OCI-LY3 (cell line): ENCODE data around the gene TMEM97.

ENCODE experiments used
- H2AFZ ChIP-seq: fragments of 200-600, 300-600 bp; shearing (Covaris generic); 2 replicates; pipeline ENCODE4 v1.6.0; 2014; ENCODE audit warnings: antibody characterized with exemption, low read depth, low read length
- H3K27ac ChIP-seq: fragments of 200-600, 300-600 bp; sonication (generic); 2 replicates; pipeline ENCODE4 v1.5.1; 2014; ENCODE audit warnings: mild to moderate bottlenecking, low read length, moderate library complexity, mixed read lengths
- H3K27me3 ChIP-seq: fragments of 200-600, 300-600 bp; sonication (generic); 2 replicates; pipeline ENCODE4 v1.6.1; 2014; ENCODE audit warnings: low read depth, low read length, mixed read lengths
- H3K36me3 ChIP-seq: fragments of 200-600, 300-600 bp; sonication (generic); replicated peaks from 2 replicates; pipeline ENCODE3; 2014; ENCODE audit warnings: low read depth, low read length, mixed read lengths
- H3K4me1 ChIP-seq: fragments of 300-600, 200-600 bp; sonication (generic); 2 replicates; pipeline ENCODE4 v1.6.1; 2014; ENCODE audit warnings: low read length, mixed read lengths
- H3K4me2 ChIP-seq: fragments of 200-600, 300-600 bp; sonication (generic); 2 replicates; pipeline ENCODE4 v1.6.1; 2014; ENCODE audit warnings: low read length, mixed read lengths
- H3K4me3 ChIP-seq: fragments of 300-600, 200-600 bp; sonication (generic); 2 replicates; pipeline ENCODE4 v1.5.1; 2014; ENCODE audit warnings: antibody characterized with exemption, mild to moderate bottlenecking, low read length, moderate library complexity
- H3K79me2 ChIP-seq: fragments of 300-600, 200-600 bp; shearing (Covaris generic); 2 replicates; pipeline ENCODE4 v1.6.1; 2014; ENCODE audit warnings: mild to moderate bottlenecking, low read length, mixed read lengths
- H3K9ac ChIP-seq: fragments of 300-600, 200-600 bp; shearing (Covaris generic); 2 replicates; pipeline ENCODE4 v1.6.0; 2014; ENCODE audit warnings: mild to moderate bottlenecking, low read length, moderate library complexity
- H3K9me3 ChIP-seq: fragments of 200-600, 300-600 bp; shearing (Covaris generic); 2 replicates; pipeline ENCODE4 v1.6.1; 2014; ENCODE audit warnings: low read length, mixed read lengths; ENCODE audit not compliant: insufficient read depth
- H4K20me1 ChIP-seq: fragments of 200-600, 300-600 bp; sonication (generic); 2 replicates; pipeline ENCODE4 v1.6.1; 2016; ENCODE audit warnings: low read length, mixed read lengths; ENCODE audit not compliant: insufficient read depth
- EZH2phosphoT487 ChIP-seq: fragments of 200-600 bp; shearing (Covaris generic); IDR thresholded peaks from 2 replicates; pipeline ENCODE4 v1.6.1; 2018; ENCODE audit warnings: antibody characterized with exemption, mixed run types, low read depth
- TF ChIP-seq, protein P1 (sequence below): fragments of 200-600, 300-600 bp; sonication (generic); IDR thresholded peaks from 2 replicates; pipeline ENCODE4 v1.5.1; 2014; ENCODE audit warnings: antibody characterized with exemption, low read length, low read depth

The TMEM97 gene

DNA sequence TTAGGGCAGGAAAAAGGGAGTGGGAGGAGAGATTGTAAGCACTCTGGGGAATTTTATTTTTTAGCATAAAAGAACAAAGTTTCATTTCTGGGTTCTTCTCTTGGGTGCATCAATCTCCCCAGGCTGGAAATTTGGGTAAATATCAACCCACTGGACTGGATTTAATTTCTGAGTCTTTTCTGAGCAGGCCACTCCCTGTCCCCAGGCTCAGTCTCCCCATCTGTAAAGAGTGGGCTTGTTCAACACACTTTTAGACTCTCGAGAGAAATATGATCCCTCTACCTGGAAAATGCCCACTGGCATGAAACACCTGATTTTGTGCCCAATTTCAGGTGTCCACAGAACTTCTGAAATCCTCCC, 51.7 kb downstream of the TMEM97 start:
- peak overlapping the region; percentile 48; the same call in 1 of the 2 replicates for H2AFZ ChIP-seq
- H3K4me1 ChIP-seq = peaks cover 16% of the 10 kb centered on the region
- peak overlapping the region; percentile 72 for H3K4me2 ChIP-seq
- H3K9me3 ChIP-seq = no peaks in the 10 kb centered on the region
- TF ChIP-seq EZH2phosphoT487 = no peak
- TF ChIP-seq, protein P1, sequence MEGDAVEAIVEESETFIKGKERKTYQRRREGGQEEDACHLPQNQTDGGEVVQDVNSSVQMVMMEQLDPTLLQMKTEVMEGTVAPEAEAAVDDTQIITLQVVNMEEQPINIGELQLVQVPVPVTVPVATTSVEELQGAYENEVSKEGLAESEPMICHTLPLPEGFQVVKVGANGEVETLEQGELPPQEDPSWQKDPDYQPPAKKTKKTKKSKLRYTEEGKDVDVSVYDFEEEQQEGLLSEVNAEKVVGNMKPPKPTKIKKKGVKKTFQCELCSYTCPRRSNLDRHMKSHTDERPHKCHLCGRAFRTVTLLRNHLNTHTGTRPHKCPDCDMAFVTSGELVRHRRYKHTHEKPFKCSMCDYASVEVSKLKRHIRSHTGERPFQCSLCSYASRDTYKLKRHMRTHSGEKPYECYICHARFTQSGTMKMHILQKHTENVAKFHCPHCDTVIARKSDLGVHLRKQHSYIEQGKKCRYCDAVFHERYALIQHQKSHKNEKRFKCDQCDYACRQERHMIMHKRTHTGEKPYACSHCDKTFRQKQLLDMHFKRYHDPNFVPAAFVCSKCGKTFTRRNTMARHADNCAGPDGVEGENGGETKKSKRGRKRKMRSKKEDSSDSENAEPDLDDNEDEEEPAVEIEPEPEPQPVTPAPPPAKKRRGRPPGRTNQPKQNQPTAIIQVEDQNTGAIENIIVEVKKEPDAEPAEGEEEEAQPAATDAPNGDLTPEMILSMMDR = no peak
- peaks cover 12% of the 10 kb centered on the region; the same call in 1 of the 2 replicates for H4K20me1 ChIP-seq
- H3K9ac ChIP-seq = peak overlapping the region; percentile 51
- no peaks in the 10 kb centered on the region for H3K27me3 ChIP-seq
- H3K79me2 ChIP-seq = peaks cover 31% of the 10 kb centered on the region
- H3K27ac ChIP-seq = peak overlapping the region; percentile 36
- peak overlapping the region; percentile 97 for H3K4me3 ChIP-seq
- no peaks in the 10 kb centered on the region for H3K36me3 ChIP-seq

DNA sequence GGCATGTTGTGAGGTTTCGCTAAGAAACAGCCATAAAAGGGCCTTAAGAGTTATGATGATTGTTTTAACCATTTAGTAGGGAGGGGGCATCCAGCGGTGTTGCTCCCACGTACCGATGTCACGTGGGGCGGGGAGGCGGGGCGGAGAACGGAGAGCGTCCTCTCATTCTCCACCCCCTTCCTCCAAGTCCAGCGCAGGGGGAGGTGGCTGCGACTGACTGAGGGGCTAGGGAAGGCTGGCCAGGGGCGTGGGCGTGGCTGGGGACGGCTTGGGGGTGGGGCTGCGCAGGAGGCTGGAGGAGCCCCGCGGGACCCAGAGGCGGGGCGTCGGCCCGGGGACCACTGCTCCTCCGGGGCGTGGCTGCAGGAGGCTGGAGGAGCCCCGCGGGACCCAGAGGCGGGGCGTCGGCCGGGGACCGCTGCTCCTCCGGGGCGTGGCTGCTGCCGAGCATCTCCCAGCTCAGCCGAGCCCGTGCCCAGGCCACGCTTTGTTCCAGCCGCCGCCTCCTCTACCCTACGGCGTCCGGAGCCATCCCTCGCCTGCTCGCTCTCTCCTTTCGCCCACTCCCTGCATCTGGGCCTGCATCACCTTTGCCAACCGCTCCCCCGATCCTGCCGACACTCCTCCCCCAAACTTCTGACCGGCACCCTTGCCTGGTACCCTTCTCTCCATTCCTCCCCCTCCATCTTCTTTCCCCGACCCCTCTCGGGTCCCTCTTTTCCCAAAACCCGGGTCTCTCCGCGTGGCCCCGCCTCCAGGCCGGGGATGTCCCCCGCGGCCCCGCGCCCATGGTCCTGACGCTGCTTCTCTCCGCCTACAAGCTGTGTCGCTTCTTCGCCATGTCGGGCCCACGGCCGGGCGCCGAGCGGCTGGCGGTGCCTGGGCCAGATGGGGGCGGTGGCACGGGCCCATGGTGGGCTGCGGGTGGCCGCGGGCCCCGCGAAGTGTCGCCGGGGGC, 52.5 kb downstream of the TMEM97 start, which contains the start of gene SARM1:
Gene SARM1 (plus strand): TSS at position 450 of the 958 bp plus-strand sequence. CDS start 339 bp downstream, at position 789.
- Histone ChIP-seq H3K4me3 (peak within 1 kb of the TSS; percentile 97), H3K4me2 (peak within 1 kb of the TSS; percentile 93), H3K9me3 (no peaks in the 10 kb centered on the region), H3K27ac (peak within 1 kb of the TSS; percentile 59), H3K36me3 (no peaks in the 10 kb centered on the region), H3K9ac (peak within 1 kb of the TSS; percentile 85), H4K20me1 (peaks cover 12% of the 10 kb centered on the region; the same call in 1 of the 2 replicates), H3K79me2 (peaks cover 34% of the 10 kb centered on the region), H3K27me3 (no peaks in the 10 kb centered on the region), H3K4me1 (peaks cover 16% of the 10 kb centered on the region), H2AFZ (peak within 1 kb of the TSS; percentile 76; the same call in 1 of the 2 replicates)
- TF ChIP-seq, protein P1 = no peak
- TF ChIP-seq EZH2phosphoT487 = no peak

DNA sequence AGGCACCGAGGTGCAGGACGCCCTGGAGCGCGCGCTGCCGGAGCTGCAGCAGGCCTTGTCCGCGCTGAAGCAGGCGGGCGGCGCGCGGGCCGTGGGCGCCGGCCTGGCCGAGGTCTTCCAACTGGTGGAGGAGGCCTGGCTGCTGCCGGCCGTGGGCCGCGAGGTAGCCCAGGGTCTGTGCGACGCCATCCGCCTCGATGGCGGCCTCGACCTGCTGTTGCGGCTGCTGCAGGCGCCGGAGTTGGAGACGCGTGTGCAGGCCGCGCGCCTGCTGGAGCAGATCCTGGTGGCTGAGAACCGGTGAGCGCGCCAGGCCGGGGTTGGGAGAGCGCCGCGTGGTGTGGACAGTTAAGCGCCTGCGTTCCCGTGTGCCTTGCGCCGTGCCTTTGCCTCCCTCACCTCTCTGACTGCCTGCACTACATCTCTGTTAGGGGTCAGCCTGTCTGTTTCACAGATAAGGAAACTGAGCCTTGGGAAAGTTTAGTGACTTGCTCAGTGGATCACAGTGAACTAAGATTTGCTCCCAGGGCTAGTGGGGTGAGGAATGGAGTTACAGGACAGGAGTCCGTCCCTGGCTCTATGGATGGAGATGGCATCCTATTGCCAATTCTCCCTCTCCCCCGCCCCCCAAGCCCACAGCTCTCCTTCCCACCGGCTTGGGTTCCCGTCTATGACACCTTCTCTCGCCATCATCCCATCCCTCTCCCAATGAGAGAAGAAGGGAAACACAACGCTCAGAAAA, 53.4 kb downstream of the TMEM97 start:
- peaks cover 34% of the 10 kb centered on the region for H3K79me2 ChIP-seq
- peak overlapping the region; percentile 93 for H3K4me2 ChIP-seq
- no peaks in the 10 kb centered on the region for H3K9me3 ChIP-seq
- no peaks in the 10 kb centered on the region for H3K36me3 ChIP-seq
- H2AFZ ChIP-seq = peak overlapping the region; percentile 76; the same call in 1 of the 2 replicates
- H3K27ac ChIP-seq = peak overlapping the region; percentile 59
- no peak for TF ChIP-seq EZH2phosphoT487
- TF ChIP-seq, protein P1 = no peak
- H4K20me1 ChIP-seq = peaks cover 12% of the 10 kb centered on the region; the same call in 1 of the 2 replicates
- peak overlapping the region; percentile 97 for H3K4me3 ChIP-seq
- H3K9ac ChIP-seq = peak overlapping the region; percentile 85
- peaks cover 16% of the 10 kb centered on the region for H3K4me1 ChIP-seq
- no peaks in the 10 kb centered on the region for H3K27me3 ChIP-seq

DNA sequence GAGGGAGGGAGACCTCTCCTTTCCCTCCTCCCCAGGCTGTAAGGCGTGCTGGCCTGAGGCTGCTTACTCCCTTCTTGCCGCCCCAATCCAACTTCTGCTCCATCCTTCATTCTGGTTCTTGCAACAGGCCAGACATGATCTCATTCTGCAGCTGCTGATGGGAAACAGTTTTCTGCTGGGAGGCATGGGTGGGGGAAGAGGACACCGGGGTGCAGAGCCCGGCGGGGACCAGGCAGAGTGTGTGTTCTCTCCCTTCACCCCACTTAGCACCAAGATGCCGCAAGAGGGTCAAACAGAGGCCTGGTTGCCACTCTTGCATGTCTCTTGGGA, 53.9 kb downstream of the TMEM97 start:
- Histone ChIP-seq H3K4me2 (peak overlapping the region; percentile 93), H3K9me3 (no peaks in the 10 kb centered on the region), H3K79me2 (peaks cover 34% of the 10 kb centered on the region), H4K20me1 (peaks cover 12% of the 10 kb centered on the region; the same call in 1 of the 2 replicates), H3K27me3 (no peaks in the 10 kb centered on the region), H3K9ac (peak overlapping the region; percentile 85), H3K4me3 (peak overlapping the region; percentile 97), H3K27ac (no peak overlapping the region), H3K36me3 (no peaks in the 10 kb centered on the region), H2AFZ (no peak overlapping the region), H3K4me1 (peaks cover 16% of the 10 kb centered on the region)
- TF ChIP-seq, protein P1 = no peak
